ENCODE results near the gene PRRT3. TPM values are rescaled to one million over a fixed set of nuclear protein-coding genes. Genes with fewer than 3 reads are reported as not detected.
A peak's percentile ranks its signal among the peaks of the same experiment; 100 is the strongest.

PRRT3 gene
- total RNA-seq, 1 experiment from 2014 or later, result 19.5 TPM

GRCh38 chr3:9934993-9935392 lies 17.2 kb downstream of the PRRT3 start:
- Histone ChIP-seq H3K56ac (ENCODE audit: insufficient read length, low read depth, low read length) (no peak overlapping the region), H3K4me2 (ENCODE audit: insufficient read depth, insufficient read length, low read length) (no peak overlapping the region), H3K79me2 (ENCODE audit: insufficient read depth, low read length) (no peaks in the 10 kb centered on the region), H4K5ac (ENCODE audit: insufficient read length, low read depth, low read length) (no peak overlapping the region), H4K20me1 (ENCODE audit: control insufficient read depth, insufficient read depth, insufficient read length) (no peaks in the 10 kb centered on the region), H3K23ac (ENCODE audit: insufficient read length, low read depth, low read length) (no peak overlapping the region), H3K18ac (ENCODE audit: insufficient read length, low read depth, low read length) (no peak overlapping the region), H2BK5ac (ENCODE audit: insufficient read length, low read length) (no peak overlapping the region), H2AFZ (ENCODE audit: low read length) (no peak overlapping the region), H3K4me1 (ENCODE audit: insufficient read depth, low read length) (no peaks in the 10 kb centered on the region; the same call in 1 of the 2 replicates), H2AK5ac (ENCODE audit: insufficient read length, low read length) (no peak overlapping the region), H3K79me1 (ENCODE audit: insufficient read depth, low read depth, low read length, poor library complexity, severe bottlenecking) (no peaks in the 10 kb centered on the region), H4K8ac (replicated peaks; ENCODE audit: insufficient read length, low read depth, low read length) (no peak overlapping the region), H3K23me2 (ENCODE audit: insufficient read length, low read depth, low read length, poor library complexity, severe bottlenecking) (peaks cover 7% of the 10 kb centered on the region), H3K27me3 (ENCODE audit: insufficient read depth, low read length) (no peaks in the 10 kb centered on the region), H3K9ac (ENCODE audit: extremely low read depth, insufficient read length, low read length) (no peak overlapping the region), H3K9me3 (ENCODE audit: control insufficient read depth, low read depth, low read length) (no peaks in the 10 kb centered on the region), H2BK12ac (ENCODE audit: insufficient read length, low read depth, low read length) (no peak overlapping the region), H3K27ac (ENCODE audit: insufficient read length, low read depth, low read length) (no peak overlapping the region), H4K91ac (ENCODE audit: insufficient read length, low read depth, low read length) (no peak overlapping the region), H3K14ac (ENCODE audit: insufficient read depth, low read length) (no peak overlapping the region), H2BK120ac (ENCODE audit: low read depth, low read length, poor library complexity, severe bottlenecking) (no peak overlapping the region), H3T11ph (ENCODE audit: low read length) (no peak overlapping the region), H3K4ac (ENCODE audit: low read depth, low read length) (no peak overlapping the region), H2BK15ac (ENCODE audit: low read depth, low read length) (no peak overlapping the region), H2BK20ac (ENCODE audit: low read depth, low read length, poor library complexity, severe bottlenecking) (no peak overlapping the region)
- H3K4me1 Mint-ChIP-seq, result peaks cover 10 to 14% of the 10 kb centered on the region in 2 experiments
- peaks cover 5% of the 10 kb centered on the region for H3K27me3 Mint-ChIP-seq (ENCODE audit: low read depth)
- peak overlapping the region; percentile 88 to 94; a peak in 2 of 5 replicates for H3K4me3 Mint-ChIP-seq
- no peak for TF ChIP-seq CTCF (conservative IDR thresholded peaks at IDR 0.05)
- H3K27ac Mint-ChIP-seq, result no peak overlapping the region
- peaks cover 5 to 35% (median 23%) of the 10 kb centered on the region in 3 experiments for H3K36me3 Mint-ChIP-seq (ENCODE audit: insufficient read depth in 1 of 3, low read depth in 3 of 3)
- no peak for DNase-seq
- WGBS (ENCODE audit: extremely low coverage, insufficient read length, low lambda C conversion rate), result no CpG with 5 or more reads among the region's 4 CpGs
- peaks cover 0 to 4% of the 10 kb centered on the region in 2 experiments; a peak in 2 of 5 replicates for H3K9me3 Mint-ChIP-seq

All from H9 (cell line).